BLaER1 treated with 17β-estradiol and CSF1 and Interleukin-3, amounts not matched to agents 10 nM and 100 nM (cell line): ENCODE data around the gene BRDT.

Experiments used
- H3K27ac ChIP-seq, 11 experiments: shearing (Covaris generic); formaldehyde crosslinking; 2 replicates each; pipeline ENCODE4 v1.8.1; 2022
- H3K27me3 ChIP-seq, 11 experiments: shearing (Covaris generic); formaldehyde crosslinking; 2 replicates each; pipeline ENCODE4 v1.8.1; 2022
- H3K36me3 ChIP-seq, 11 experiments: shearing (Covaris generic); formaldehyde crosslinking; 2 replicates each; pipeline ENCODE4 v1.8.1; 2022
- H3K4me1 ChIP-seq, 10 experiments: shearing (Covaris generic); formaldehyde crosslinking; 2 replicates each; pipeline ENCODE4 v1.8.1; 2022
- H3K4me2 ChIP-seq, 11 experiments: shearing (Covaris generic); formaldehyde crosslinking; 2 replicates each; pipeline ENCODE4 v1.8.1; 2022
- H3K4me3 ChIP-seq, 10 experiments: shearing (Covaris generic); formaldehyde crosslinking; 2 replicates each; pipeline ENCODE4 v1.8.1; 2022
- H3K9ac ChIP-seq, 11 experiments: shearing (Covaris generic); formaldehyde crosslinking; 2 replicates each; pipeline ENCODE4 v1.8.1; 2022
- H3K9me3 ChIP-seq, 11 experiments: shearing (Covaris generic); formaldehyde crosslinking; replicated peaks in 1 of 11; 2 replicates each; pipeline ENCODE4 v1.8.1; 2022
- H4K20me1 ChIP-seq, 11 experiments: shearing (Covaris generic); formaldehyde crosslinking; 2 replicates each; pipeline ENCODE4 v1.8.1; 2022
- Cebpa-rat ChIP-seq, 11 experiments: shearing (Covaris generic); IDR thresholded peaks; 2 replicates each; pipeline ENCODE4 v1.8.1; 2022

Gene BRDT

DNA sequence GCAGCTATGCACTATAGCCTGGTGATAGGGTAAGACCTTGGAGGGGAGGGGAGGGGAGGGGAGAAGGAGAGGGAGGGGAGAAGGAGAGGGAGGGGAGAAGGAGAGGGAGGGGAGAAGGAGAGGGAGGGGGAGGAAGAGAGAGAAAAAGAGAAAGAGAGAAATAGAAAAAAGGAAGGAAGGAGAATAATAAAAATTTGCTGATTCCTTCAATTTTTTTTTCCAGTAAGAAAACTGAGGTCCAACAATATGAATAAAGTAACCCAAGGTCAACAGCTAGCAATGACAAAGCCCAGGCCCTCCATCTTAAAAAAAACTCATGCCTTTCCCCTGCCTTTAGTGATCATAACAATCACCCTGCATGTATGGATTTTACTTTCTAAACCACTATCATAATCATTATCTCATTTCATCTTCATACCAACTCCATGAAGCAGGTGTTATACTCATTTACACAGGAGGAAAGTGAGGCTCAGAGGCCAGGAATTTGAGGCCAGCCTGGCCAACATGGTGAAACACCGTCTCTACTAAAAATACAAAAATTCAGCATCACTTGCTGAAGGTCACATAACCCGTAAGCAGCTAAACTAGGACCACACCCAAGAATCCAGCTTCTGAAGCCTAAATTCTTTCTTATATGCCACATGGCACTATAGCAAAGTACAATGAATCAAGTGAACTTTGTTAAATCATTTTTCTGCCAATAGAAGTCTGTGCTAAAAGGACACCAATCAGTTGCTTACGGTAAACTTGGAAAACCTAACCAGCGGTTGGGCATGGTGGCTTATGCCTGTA, 23.4 kb upstream of the BRDT start:
- Histone ChIP-seq H3K27ac (no peak overlapping the region), H4K20me1 (no peaks in the 10 kb centered on the region)

DNA sequence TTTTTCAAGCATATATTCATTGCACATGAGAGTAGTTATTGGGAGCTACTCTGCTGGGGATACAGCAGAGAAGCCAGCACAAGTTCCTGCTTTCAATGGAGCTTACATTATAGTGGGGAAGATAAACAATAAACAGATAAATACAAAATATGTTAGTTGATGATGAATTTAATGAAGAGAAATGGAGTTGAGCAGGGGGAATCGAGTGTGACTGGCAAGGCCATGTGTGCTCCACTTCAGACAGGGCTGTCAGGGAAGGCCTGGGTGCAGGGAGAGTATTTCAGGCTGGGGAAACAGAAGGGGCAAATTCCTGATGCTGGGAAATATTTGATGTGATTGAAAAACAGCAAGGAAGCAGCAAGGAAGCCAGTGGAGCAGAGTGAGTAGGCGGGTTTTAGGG, 21.2 kb upstream of the BRDT start:
- H4K20me1 ChIP-seq: no peaks in the 10 kb centered on the region
- no peaks in the 10 kb centered on the region for H3K27me3 ChIP-seq
- no peak for TF ChIP-seq Cebpa-rat (IDR thresholded peaks at IDR 0.05)
- H3K9me3 ChIP-seq: no peaks in the 10 kb centered on the region
- no peak overlapping the region for H3K27ac ChIP-seq
- H3K36me3 ChIP-seq: no peaks in the 10 kb centered on the region
- no peak overlapping the region for H3K4me2 ChIP-seq
- H3K4me1 ChIP-seq: peaks cover 0 to 6% (median 0%) of the 10 kb centered on the region in 10 experiments; a peak in 3 of 20 replicates
- no peak overlapping the region for H3K9ac ChIP-seq
- no peak overlapping the region for H3K4me3 ChIP-seq

More for the DNA sequence above, 23.4 kb upstream of the BRDT start:
- no peaks in the 10 kb centered on the region for H3K36me3 ChIP-seq
- no peak for TF ChIP-seq Cebpa-rat (IDR thresholded peaks at IDR 0.05)
- H3K4me1 ChIP-seq: peaks cover 0 to 6% (median 0%) of the 10 kb centered on the region in 10 experiments; a peak in 3 of 20 replicates
- H3K9ac ChIP-seq: no peak overlapping the region
- H3K4me3 ChIP-seq: no peak overlapping the region
- no peaks in the 10 kb centered on the region for H3K27me3 ChIP-seq
- peak overlapping the region in 2 of 11 experiments; percentile 27 to 28; a peak in 1 of 22 replicates for H3K4me2 ChIP-seq
- H3K9me3 ChIP-seq: no peaks in the 10 kb centered on the region

DNA sequence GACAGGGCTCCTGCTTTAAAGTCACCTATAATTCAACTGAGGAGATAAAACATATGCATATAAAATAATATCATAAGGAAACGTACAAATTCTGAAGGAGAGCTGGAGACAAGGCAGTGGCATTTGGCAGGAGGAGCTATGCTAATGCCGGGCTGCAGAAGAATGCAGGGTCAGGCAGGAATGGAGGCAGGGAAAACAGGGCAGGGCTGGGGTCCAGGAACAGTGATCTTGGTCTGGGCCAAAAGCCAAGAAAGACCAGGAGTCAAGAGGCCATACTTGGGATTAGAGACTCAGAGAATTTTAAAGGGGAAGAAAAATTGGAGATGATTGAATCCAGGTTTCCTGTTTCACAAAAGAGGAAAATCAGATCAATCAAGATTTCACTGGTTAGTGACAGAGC, 20.0 kb upstream of the BRDT start:
- no peak overlapping the region for H3K4me3 ChIP-seq
- H3K36me3 ChIP-seq: no peaks in the 10 kb centered on the region
- H3K27me3 ChIP-seq: no peaks in the 10 kb centered on the region
- no peaks in the 10 kb centered on the region for H4K20me1 ChIP-seq
- H3K4me2 ChIP-seq: no peak overlapping the region
- peaks cover 0 to 6% (median 0%) of the 10 kb centered on the region in 10 experiments; a peak in 3 of 20 replicates for H3K4me1 ChIP-seq
- no peak overlapping the region for H3K27ac ChIP-seq
- no peak for TF ChIP-seq Cebpa-rat (IDR thresholded peaks at IDR 0.05)
- H3K9ac ChIP-seq: no peak overlapping the region
- H3K9me3 ChIP-seq: no peaks in the 10 kb centered on the region

DNA sequence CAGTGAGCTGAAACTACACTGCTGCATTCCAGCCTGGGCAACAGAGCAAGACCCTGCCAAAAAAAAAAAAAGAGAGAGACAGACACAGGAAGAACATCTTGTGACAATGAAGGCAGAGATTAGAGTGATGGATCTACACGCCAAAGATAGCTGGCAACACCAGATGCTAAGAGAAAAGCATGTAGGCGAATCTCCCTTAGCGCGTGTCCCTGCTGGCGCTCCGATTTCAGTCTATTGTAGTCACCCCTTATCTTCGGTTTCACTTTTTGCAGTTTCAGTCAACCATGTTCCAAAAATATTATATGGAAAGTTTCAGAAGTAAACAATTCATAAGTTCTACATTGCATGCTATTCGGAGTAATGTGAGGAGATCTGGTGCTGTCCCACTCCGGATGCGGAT, 11.6 kb upstream of the BRDT start:
- Histone ChIP-seq H3K9ac (no peak overlapping the region), H3K36me3 (no peaks in the 10 kb centered on the region), H3K9me3 (peaks cover 0 to 11% (median 0%) of the 10 kb centered on the region in 11 experiments; a peak in 5 of 22 replicates), H3K4me2 (no peak overlapping the region), H3K27me3 (no peaks in the 10 kb centered on the region), H3K4me3 (no peak overlapping the region), H3K27ac (no peak overlapping the region), H4K20me1 (no peaks in the 10 kb centered on the region), H3K4me1 (no peaks in the 10 kb centered on the region)
- no peak for TF ChIP-seq Cebpa-rat (IDR thresholded peaks at IDR 0.05)

DNA sequence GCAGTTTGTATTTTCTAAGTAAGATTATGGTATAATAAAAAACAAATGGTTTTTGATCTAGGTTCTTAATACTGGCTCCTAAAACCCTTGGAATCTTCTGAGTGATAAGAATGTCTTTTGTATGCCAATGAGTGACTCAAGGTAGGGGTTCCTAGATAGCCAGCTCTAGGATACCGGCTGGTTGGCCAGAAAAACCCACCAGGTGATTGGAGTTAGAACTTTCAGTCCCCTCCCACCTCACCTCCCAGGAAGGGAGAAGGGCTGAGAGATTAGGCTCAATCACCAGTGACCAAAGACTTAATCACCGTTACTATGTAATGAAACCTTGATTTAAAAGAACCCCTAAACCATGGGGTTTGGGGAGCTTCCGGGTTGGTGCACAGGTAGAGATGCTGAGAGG, 8.7 kb upstream of the BRDT start:
- Histone ChIP-seq H3K4me3 (no peak overlapping the region), H3K27me3 (no peaks in the 10 kb centered on the region), H3K36me3 (no peaks in the 10 kb centered on the region), H4K20me1 (no peaks in the 10 kb centered on the region), H3K4me1 (no peaks in the 10 kb centered on the region), H3K4me2 (no peak overlapping the region), H3K9ac (no peak overlapping the region), H3K27ac (no peak overlapping the region), H3K9me3 (peaks cover 0 to 11% (median 0%) of the 10 kb centered on the region in 11 experiments; a peak in 5 of 22 replicates)
- TF ChIP-seq Cebpa-rat (IDR thresholded peaks at IDR 0.05): no peak

DNA sequence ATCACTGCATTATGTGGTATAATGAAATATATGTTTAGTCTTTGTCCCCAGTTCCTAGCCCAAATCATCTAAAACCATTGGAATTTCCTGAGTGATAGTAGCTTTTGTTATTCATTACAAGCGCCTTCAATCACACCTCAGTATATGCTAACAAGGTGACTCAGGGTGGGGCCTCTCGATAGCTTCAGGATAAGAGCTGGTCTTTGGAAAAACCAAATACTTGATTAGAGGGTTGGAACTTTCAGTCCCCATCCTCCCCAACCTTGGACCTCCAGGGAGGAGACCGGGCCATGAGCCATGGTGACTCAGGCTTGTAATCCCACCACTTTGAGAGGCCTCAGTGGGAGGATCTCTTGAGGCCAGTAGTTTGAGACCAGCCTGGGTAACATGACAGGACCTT, 5.1 kb upstream of the BRDT start:
- Histone ChIP-seq H3K27ac (no peak overlapping the region), H3K4me1 (peaks cover 0 to 6% (median 0%) of the 10 kb centered on the region in 10 experiments; a peak in 1 of 20 replicates), H4K20me1 (no peaks in the 10 kb centered on the region), H3K4me3 (no peak overlapping the region), H3K9ac (no peak overlapping the region), H3K27me3 (no peaks in the 10 kb centered on the region), H3K9me3 (peaks cover 2 to 14% (median 7%) of the 10 kb centered on the region in 11 experiments; a peak in 18 of 22 replicates), H3K36me3 (no peaks in the 10 kb centered on the region), H3K4me2 (no peak overlapping the region)
- no peak for TF ChIP-seq Cebpa-rat (IDR thresholded peaks at IDR 0.05)

DNA sequence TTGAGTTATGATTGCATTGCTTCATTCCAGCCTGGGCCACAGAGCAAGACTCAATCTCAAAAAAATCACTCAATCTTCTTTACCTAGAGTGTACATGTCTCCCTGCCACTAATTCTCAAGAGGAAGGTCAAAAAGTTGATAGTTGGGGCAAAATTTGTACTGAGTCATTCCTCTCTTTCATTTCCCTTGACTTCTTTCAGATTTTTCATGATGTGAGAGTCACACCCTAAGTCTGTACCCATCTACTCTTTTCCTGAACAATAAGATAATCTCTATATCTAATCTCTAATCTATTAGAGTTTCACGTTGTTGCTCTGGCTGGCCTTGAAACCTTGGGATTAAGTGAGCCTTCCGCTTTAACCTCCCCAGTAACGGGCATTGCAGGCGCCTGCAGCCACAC, 1.1 kb upstream of the BRDT start:
- Histone ChIP-seq H3K9me3 (peaks cover 6 to 21% (median 12%) of the 10 kb centered on the region in 11 experiments; a peak in 16 of 22 replicates), H3K27me3 (no peaks in the 10 kb centered on the region), H3K4me2 (no peak overlapping the region), H3K4me1 (peaks cover 0 to 6% (median 0%) of the 10 kb centered on the region in 10 experiments; a peak in 1 of 20 replicates), H3K36me3 (no peaks in the 10 kb centered on the region), H4K20me1 (no peaks in the 10 kb centered on the region), H3K9ac (no peak overlapping the region), H3K4me3 (no peak overlapping the region), H3K27ac (no peak overlapping the region)
- TF ChIP-seq Cebpa-rat (IDR thresholded peaks at IDR 0.05): no peak

DNA sequence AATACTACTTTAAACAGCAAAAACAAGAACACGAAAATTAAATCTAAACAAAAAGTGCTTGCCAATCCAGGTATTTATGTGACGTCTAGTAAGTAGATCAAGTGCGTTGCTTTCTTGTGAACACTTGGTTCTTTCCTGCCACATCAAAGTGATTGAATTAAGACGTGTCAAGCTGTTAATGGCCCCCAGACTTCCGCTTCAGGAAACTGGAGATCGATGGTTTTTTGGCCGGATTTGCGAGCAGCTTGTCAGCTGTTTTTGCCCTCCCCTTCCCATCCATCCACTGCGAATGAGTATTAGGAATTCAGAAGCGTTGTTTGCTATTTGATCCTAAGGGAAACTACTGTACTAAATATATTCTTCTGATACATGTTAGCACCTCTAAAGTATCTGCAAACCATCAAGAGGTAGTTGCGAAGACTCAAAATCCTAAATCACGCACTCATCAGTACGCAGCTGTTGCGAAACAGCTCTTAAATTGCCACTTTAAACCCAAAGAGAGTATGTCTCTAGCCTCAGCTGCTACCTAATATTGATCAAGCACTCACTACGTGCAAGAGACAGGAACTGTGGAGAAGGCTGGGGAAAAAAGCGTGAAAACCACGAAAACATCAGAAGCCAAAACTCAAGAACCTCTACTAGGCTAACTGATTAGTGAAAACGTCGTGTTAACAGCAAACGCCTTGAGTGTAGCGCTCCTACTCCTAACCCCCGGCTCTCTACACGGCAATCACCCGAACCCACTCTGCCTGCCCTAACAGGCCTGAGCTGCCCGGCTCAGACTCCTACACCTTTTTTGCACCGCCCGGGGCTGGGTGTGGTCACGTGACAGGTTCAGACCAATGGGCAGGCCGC, 473 bp upstream of the BRDT start:
- Histone ChIP-seq H3K4me3 (no peak overlapping the region), H3K9ac (no peak overlapping the region), H3K27me3 (no peaks in the 10 kb centered on the region), H3K27ac (no peak overlapping the region), H4K20me1 (no peaks in the 10 kb centered on the region), H3K4me2 (peak overlapping the region in 2 of 11 experiments; percentile 3 to 9; a peak in 2 of 22 replicates), H3K4me1 (peaks cover 0 to 6% (median 0%) of the 10 kb centered on the region in 10 experiments; a peak in 1 of 20 replicates), H3K36me3 (no peaks in the 10 kb centered on the region), H3K9me3 (peaks cover 6 to 21% (median 12%) of the 10 kb centered on the region in 11 experiments; a peak in 16 of 22 replicates)
- peak in 2 of 11 experiments; percentile 35 to 78; a peak in 4 of 22 replicates for TF ChIP-seq Cebpa-rat (IDR thresholded peaks at IDR 0.05)

DNA sequence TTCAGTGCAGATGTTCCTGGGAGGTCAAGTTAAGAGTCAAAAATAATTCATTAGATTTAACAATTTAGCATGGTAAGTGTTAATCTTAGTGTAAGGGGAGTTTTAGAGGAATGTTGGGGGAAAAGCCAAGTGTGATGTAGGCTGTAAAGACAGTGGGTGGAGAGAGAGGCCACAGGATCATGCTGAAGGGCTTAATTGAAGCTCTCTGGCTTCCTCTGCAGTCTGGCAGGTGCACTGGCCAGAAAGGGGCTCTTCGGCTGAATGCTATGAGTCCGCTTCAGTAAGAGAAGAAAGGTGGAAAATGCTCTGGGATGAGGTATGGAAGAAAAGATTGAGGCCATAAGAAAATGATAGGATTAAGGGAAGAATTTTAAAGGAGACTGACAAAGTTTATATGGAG, 3.0 kb downstream of the BRDT start:
- Histone ChIP-seq H3K36me3 (no peaks in the 10 kb centered on the region), H3K4me2 (no peak overlapping the region), H3K27ac (no peak overlapping the region), H4K20me1 (no peaks in the 10 kb centered on the region), H3K4me3 (no peak overlapping the region), H3K9me3 (peaks cover 6 to 21% (median 12%) of the 10 kb centered on the region in 11 experiments; a peak in 16 of 22 replicates), H3K4me1 (peaks cover 0 to 6% (median 0%) of the 10 kb centered on the region in 10 experiments; a peak in 1 of 20 replicates), H3K27me3 (no peaks in the 10 kb centered on the region), H3K9ac (no peak overlapping the region)
- TF ChIP-seq Cebpa-rat (IDR thresholded peaks at IDR 0.05): no peak
